ENCODE measurements around the gene TRDMT1.

The TRDMT1 gene

GRCh38 chr10:17238445-17239291, 37.2 kb upstream of the TRDMT1 start:
- Mint-ChIP-seq H3K4me1 (peaks cover 30% of the 10 kb centered on the region), H3K27me3 (ENCODE audit: low read depth) (no peaks in the 10 kb centered on the region), H3K9me3 (peaks cover 6% of the 10 kb centered on the region), H3K4me3 (no peak overlapping the region), H3K36me3 (ENCODE audit: low read depth) (peaks cover 53% of the 10 kb centered on the region), H3K27ac (peak overlapping the region; percentile 17 to 66 (median 41))
- TF ChIP-seq, protein P1, sequence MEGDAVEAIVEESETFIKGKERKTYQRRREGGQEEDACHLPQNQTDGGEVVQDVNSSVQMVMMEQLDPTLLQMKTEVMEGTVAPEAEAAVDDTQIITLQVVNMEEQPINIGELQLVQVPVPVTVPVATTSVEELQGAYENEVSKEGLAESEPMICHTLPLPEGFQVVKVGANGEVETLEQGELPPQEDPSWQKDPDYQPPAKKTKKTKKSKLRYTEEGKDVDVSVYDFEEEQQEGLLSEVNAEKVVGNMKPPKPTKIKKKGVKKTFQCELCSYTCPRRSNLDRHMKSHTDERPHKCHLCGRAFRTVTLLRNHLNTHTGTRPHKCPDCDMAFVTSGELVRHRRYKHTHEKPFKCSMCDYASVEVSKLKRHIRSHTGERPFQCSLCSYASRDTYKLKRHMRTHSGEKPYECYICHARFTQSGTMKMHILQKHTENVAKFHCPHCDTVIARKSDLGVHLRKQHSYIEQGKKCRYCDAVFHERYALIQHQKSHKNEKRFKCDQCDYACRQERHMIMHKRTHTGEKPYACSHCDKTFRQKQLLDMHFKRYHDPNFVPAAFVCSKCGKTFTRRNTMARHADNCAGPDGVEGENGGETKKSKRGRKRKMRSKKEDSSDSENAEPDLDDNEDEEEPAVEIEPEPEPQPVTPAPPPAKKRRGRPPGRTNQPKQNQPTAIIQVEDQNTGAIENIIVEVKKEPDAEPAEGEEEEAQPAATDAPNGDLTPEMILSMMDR (IDR thresholded peaks at IDR 0.05; ENCODE audit: unreplicated experiment in 3 of 3) = no peak

GRCh38 chr10:17237915-17238444, 36.5 kb upstream of the TRDMT1 start:
- H3K4me1 Mint-ChIP-seq = peaks cover 30% of the 10 kb centered on the region
- H3K36me3 Mint-ChIP-seq (ENCODE audit: low read depth) = peaks cover 60% of the 10 kb centered on the region
- no peaks in the 10 kb centered on the region for H3K27me3 Mint-ChIP-seq (ENCODE audit: low read depth)
- peaks cover 6% of the 10 kb centered on the region for H3K9me3 Mint-ChIP-seq
- H3K4me3 Mint-ChIP-seq = no peak overlapping the region
- TF ChIP-seq, protein P1 (IDR thresholded peaks at IDR 0.05; ENCODE audit: unreplicated experiment in 3 of 3) = no peak
- peak overlapping the region in 2 of 3 experiments; percentile 41 to 66 for H3K27ac Mint-ChIP-seq

DNA sequence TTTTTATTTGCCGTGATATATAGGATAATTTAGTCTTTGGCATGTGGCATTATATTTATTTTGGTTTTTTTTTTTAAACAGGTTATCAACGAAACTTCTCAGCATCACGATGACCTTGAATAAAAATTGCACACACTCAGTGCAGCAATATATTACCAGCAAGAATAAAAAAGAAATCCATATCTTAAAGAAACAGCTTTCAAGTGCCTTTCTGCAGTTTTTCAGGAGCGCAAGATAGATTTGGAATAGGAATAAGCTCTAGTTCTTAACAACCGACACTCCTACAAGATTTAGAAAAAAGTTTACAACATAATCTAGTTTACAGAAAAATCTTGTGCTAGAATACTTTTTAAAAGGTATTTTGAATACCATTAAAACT, 35.7 kb upstream of the TRDMT1 start:
- Mint-ChIP-seq H3K36me3 (ENCODE audit: low read depth) (peaks cover 65% of the 10 kb centered on the region), H3K27ac (no peak overlapping the region), H3K4me1 (peaks cover 35% of the 10 kb centered on the region), H3K27me3 (ENCODE audit: low read depth) (no peaks in the 10 kb centered on the region), H3K4me3 (no peak overlapping the region), H3K9me3 (no peaks in the 10 kb centered on the region)
- TF ChIP-seq, protein P1 (IDR thresholded peaks at IDR 0.05; ENCODE audit: unreplicated experiment in 3 of 3) = no peak

DNA sequence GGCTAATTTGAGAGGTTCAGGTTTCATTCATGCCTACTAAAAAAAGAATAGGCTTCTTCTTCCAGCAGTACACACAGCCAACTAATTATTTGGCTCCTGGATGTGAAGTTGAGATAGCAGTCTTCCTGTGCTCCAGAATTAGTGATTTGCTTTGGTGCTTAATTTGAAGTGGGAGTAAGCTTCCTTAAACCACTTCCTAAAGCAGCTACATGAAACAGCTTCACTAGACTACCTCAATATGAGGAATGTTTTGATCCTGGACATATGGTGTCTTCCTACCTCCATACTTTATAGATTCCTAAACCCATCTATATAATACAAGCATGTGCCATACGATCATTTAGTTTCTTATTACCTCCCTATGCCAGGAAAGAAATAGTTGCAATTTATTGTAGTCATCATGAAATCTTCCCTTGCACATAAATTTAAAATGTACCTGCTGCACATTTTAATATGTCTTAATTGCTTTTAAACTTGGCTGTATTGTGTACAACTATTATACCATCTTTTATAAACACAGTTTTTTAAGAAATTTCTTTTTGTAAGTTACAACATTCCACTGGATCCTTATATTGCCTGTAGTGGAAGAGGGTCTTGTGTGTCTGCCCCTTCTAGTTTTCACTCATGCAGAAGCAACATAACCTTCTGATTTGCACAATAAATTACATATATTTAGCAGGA, 35.1 kb upstream of the TRDMT1 start:
- TF ChIP-seq, protein P1 (IDR thresholded peaks at IDR 0.05; ENCODE audit: unreplicated experiment in 3 of 3) = no peak
- Mint-ChIP-seq H3K4me3 (peak overlapping the region in 2 of 3 experiments; percentile 9 to 16), H3K36me3 (ENCODE audit: low read depth) (peaks cover 71% of the 10 kb centered on the region), H3K27ac (peak overlapping the region in 2 of 3 experiments; percentile 14 to 30), H3K9me3 (no peaks in the 10 kb centered on the region), H3K4me1 (peaks cover 41% of the 10 kb centered on the region), H3K27me3 (ENCODE audit: low read depth) (no peaks in the 10 kb centered on the region)

GRCh38 chr10:17235136-17235535, 33.7 kb upstream of the TRDMT1 start:
- Mint-ChIP-seq H3K4me1 (peaks cover 47% of the 10 kb centered on the region), H3K4me3 (peak overlapping the region; percentile 9 to 81 (median 56)), H3K27me3 (ENCODE audit: low read depth) (no peaks in the 10 kb centered on the region), H3K27ac (peak overlapping the region; percentile 14 to 67 (median 44)), H3K9me3 (no peaks in the 10 kb centered on the region), H3K36me3 (ENCODE audit: low read depth) (peaks cover 83% of the 10 kb centered on the region)
- TF ChIP-seq, protein P1 (IDR thresholded peaks at IDR 0.05; ENCODE audit: unreplicated experiment in 3 of 3) = peak in 1 of 3 experiments; percentile 18
